Retinal pigment epithelial cell (primary cell): Measurements from ENCODE around the gene C11orf16.

Experiments
- DNase-seq: peaks from one replicate; pipeline ENCODE4 v3.0.0-alpha.2; 2010; ENCODE audit warnings: low read depth
- H3K4me3 ChIP-seq: 2 replicates; pipeline ENCODE4 v1.5.1; 2011; ENCODE audit warnings: mild to moderate bottlenecking, low read length, control low read depth, moderate library complexity
- CTCF ChIP-seq: conservative IDR thresholded peaks from 2 replicates; pipeline ENCODE4 v1.5.1; 2011; ENCODE audit warnings: low read depth, low read length, control low read depth, inconsistent platforms

C11orf16 gene

DNA sequence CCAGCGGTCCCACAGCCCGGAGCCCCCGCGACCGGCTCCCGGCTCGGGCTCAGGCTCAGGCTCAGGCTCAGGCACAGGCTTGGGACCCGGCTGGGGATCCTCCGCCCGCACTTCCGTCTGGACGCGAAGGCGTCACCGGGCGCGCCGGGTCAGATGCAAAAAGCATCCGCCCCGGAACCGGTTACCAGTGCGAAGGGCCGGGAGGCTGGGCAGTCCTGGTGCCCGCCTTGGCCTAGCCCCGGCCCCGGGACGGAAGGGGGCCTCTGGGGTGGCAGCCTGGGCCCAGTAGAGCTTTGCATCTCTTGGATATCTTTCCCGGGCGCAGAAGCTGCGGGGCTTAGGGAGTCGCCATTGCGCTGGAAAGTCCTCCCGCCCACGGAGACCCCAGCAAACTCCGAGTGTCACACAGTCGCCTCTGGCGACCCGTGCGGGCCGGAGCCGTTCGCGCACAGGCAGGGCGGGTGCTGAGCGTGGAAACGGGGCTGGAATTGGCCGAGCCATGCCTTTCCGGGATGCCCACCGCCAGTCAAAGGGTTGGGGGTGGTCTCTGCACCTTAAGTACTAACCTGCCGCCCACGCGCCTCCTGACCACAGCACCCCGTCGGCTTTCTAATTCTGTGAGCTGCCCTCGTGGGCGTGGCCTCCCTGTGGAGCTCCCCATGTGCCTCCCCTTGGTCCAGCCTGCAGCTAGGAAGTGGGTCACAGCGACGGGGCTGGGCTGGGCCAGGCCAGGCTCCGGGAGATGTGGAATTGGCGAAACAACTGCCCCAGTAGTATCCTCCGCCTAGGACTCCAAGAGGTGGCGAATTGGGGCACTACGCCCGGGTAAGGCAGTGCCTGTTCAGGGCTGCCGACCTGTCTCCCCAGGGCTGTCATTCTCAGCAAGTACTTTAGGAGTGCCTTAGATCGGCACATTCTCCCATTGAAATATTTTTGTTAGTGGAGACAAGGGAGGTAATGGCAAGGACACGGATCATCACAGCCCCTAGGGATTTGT, 31.9 kb upstream of the C11orf16 start, which contains the start of gene TMEM9B:
TSS of gene TMEM9B (minus strand) at position 119 of the 997 bp plus-strand sequence. CDS start 129 bp downstream, outside the sequence.
- no peak for TF ChIP-seq CTCF

GRCh38 chr11:8963569-8964323, 31.0 kb upstream of the C11orf16 start:
- peak; percentile 46 for DNase-seq
- H3K4me3 ChIP-seq: peak overlapping the region; percentile 83
- TF ChIP-seq CTCF: no peak

More for the DNA sequence above, 31.9 kb upstream of the C11orf16 start, which contains the start of gene TMEM9B:
- peak; percentile 49 for DNase-seq
- peak within 1 kb of the TSS; percentile 83 for H3K4me3 ChIP-seq

DNA sequence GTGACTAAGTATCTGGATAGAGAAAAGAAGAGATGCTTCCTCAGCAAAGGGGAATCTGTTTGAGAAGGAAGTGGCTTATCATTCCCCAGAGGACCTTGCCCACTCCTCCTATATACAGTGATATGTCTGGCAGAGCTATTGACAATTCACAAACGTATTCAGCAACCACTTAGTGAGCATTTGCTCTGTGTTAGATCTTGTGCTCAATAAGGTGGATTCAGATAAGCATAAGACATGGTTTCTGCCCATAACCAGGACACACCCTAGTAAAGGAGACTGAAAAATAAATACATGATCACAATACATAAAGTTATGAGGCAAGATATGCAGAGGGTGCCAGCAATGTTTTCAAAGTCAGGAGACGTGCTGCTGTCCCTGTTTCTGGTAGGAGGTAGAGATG, 30.1 kb upstream of the C11orf16 start:
- no peak for DNase-seq
- no peak for TF ChIP-seq CTCF

DNA sequence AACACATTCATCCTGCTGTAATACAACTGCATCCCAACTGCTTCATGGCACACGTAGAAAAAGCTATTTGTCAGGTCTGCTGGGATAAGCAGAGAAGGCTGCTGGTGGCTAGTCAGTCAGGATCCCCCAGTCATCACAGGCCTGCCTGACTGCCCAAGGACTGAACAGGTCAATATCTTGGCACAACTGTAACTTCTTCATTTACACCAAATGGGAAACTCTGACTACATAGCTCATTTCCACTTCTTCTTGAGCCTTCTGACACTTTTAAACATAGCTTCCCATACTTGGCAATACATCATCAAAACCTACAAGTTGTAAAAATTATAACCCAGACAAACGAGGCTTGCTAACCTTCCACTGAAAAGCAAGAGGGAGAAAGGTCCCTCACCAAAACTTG, 28.7 kb upstream of the C11orf16 start:
- no peak overlapping the region for H3K4me3 ChIP-seq
- DNase-seq: no peak
- TF ChIP-seq CTCF: no peak

More for the DNA sequence above, 30.1 kb upstream of the C11orf16 start:
- peak overlapping the region; percentile 83 for H3K4me3 ChIP-seq

GRCh38 chr11:8959546-8960166, 26.9 kb upstream of the C11orf16 start:
- TF ChIP-seq CTCF: peak; percentile 75
- H3K4me3 ChIP-seq: no peak overlapping the region
- peak; percentile 65 for DNase-seq

- no peak for TF ChIP-seq CTCF
- no peak overlapping the region for H3K4me3 ChIP-seq
- DNase-seq: no peak
Measured at GRCh38 chr11:8956860-8957259, 24.1 kb upstream of the C11orf16 start.
